ENCODE data around the gene KIF6. TPM values are rescaled to one million over a fixed set of nuclear protein-coding genes. Genes with fewer than 3 reads are reported as not detected.

The KIF6 gene
- total RNA-seq, 1 donor, result 0.27 TPM

DNA sequence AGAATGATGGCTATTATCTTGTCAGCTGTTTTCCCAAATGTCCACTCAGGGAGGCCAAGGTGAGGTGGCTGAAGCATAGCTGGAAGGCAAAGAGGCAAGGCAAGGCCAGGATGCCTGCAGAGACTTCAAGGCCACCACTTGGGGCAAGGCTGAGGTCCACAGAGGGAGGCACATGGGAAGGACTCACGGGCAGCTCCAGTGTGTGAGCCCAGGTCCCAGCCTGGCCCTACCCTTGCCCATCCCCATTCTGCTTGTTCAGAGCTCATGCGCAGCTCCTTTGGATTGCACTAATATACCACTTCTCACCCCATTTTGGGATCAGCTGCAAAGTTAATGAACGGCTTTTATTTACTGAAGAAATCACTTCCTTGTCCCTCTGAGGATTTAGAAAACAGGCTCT lies 291.6 kb downstream of the KIF6 start:
- no peak overlapping the region for H3K4me3 ChIP-seq (ENCODE audit: low read depth, low read length)
- TF ChIP-seq, protein P1, sequence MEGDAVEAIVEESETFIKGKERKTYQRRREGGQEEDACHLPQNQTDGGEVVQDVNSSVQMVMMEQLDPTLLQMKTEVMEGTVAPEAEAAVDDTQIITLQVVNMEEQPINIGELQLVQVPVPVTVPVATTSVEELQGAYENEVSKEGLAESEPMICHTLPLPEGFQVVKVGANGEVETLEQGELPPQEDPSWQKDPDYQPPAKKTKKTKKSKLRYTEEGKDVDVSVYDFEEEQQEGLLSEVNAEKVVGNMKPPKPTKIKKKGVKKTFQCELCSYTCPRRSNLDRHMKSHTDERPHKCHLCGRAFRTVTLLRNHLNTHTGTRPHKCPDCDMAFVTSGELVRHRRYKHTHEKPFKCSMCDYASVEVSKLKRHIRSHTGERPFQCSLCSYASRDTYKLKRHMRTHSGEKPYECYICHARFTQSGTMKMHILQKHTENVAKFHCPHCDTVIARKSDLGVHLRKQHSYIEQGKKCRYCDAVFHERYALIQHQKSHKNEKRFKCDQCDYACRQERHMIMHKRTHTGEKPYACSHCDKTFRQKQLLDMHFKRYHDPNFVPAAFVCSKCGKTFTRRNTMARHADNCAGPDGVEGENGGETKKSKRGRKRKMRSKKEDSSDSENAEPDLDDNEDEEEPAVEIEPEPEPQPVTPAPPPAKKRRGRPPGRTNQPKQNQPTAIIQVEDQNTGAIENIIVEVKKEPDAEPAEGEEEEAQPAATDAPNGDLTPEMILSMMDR (IDR thresholded peaks at IDR 0.05; ENCODE audit: insufficient read depth, low read length), result no peak
- DNase-seq (ENCODE audit: low read depth), result no peak

DNA sequence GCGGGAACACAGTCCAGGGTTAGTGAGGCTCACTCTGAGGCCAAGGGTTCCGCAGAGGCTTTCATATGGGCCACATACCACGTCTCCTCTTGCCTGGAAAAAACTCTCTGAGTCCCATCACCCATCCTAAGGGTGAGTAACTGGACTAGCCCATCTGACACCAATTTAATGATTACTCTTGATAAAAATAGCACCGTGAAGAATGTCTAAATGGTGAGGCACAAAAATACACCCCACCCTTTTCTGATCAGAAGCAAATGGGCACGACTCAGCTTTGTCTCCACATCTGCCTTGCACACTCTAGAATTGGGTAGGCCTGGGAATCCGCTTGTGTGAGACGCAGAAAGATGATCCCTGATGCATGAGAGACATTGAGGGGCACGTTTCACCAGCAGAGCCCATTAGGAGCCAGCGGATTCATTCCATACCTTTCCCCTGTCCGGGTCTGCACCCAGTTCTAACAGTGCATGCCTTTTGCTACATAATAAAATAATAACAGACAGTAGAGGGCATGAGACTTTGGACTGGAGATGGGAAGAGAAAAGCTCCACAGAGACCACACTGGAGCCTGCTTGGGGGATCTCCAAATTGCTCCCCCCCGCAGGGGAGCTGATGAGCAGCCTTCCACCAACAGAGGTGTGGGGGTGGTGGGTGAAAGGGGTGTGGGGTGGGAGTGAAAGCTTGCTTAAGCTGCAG lies 292.7 kb downstream of the KIF6 start:
- no peak for DNase-seq (ENCODE audit: low read depth)
- TF ChIP-seq, protein P1 (IDR thresholded peaks at IDR 0.05; ENCODE audit: insufficient read depth, low read length), result no peak

DNA sequence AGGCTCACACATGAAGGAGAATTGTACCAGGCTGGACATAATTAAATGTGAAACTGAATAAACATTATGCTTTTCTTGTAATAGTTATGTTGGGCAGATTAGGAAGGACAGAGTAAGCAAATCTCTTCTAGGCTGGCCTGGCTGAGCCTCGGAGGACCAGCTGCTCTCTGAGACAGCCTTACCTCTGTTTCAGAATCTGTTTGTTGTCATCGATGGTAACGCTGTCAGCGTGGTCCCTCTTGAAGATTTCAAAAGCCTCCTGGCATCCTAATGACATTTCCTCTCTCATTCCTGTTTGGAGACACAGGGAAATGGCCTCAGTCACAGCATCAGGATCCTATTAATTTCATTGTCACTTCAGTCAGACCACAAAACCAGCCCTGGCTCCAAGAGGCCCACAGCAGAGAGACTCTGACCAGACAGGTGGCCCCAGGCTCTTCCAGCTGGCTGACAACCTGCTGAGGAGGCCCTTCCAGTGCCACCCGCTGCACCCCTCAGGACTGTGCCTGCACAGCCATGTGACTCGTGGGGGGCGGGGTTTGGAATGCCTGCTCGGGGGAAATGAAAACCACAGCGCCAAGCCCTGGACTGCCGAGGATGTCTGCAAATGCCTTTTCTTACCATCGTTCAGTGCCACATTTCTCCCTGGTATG lies 294.2 kb downstream of the KIF6 start:
- H3K4me3 ChIP-seq (ENCODE audit: low read depth, low read length), result no peak overlapping the region
- TF ChIP-seq, protein P1 (IDR thresholded peaks at IDR 0.05; ENCODE audit: insufficient read depth, low read length), result no peak
- DNase-seq (ENCODE audit: low read depth), result no peak

More for the DNA sequence above, 292.7 kb downstream of the KIF6 start:
- no peak overlapping the region for H3K4me3 ChIP-seq (ENCODE audit: low read depth, low read length)

DNA sequence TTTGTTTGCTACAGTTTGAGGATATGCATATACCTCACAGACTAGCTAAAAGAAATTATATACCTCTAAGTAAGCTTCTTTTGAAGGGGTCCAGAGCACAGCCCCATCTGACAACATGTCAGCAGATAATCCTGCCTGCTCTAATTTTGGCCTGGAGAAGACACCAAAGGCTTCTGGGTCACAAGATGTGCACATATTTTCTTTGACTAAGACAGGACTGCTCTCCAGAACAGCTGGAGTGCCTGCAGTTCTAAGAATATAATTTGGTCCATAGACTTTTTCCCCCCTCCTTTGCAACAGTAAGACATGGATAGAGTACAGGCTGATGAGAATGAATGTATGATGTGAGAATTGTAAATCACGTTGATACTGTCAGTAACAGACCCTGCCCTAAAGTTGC lies 294.8 kb downstream of the KIF6 start:
- TF ChIP-seq, protein P1 (IDR thresholded peaks at IDR 0.05; ENCODE audit: insufficient read depth, low read length), result no peak
- H3K4me3 ChIP-seq (ENCODE audit: low read depth, low read length), result no peak overlapping the region
- DNase-seq (ENCODE audit: low read depth), result no peak

DNA sequence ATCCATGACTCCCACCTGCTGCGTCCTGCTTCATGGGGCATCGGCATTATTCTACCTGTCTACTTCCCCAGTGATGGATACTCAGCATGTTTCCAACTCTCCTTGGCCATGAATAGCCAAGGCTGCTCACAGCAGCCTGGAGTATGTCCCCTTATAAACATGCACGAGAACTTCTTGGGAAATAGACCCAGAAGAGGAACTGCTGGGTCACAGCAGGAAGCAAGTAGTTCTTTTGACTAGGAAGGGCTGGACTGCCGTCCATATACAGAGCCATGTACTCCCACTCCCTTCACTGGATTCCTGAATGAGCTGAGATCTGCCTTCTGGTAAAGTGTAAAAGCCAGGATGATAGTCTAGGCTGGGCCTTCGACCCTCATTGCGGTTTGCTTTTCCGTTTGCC lies 296.4 kb downstream of the KIF6 start:
- DNase-seq (ENCODE audit: low read depth), result no peak
- TF ChIP-seq, protein P1 (IDR thresholded peaks at IDR 0.05; ENCODE audit: insufficient read depth, low read length), result no peak
- H3K4me3 ChIP-seq (ENCODE audit: low read depth, low read length), result no peak overlapping the region

DNA sequence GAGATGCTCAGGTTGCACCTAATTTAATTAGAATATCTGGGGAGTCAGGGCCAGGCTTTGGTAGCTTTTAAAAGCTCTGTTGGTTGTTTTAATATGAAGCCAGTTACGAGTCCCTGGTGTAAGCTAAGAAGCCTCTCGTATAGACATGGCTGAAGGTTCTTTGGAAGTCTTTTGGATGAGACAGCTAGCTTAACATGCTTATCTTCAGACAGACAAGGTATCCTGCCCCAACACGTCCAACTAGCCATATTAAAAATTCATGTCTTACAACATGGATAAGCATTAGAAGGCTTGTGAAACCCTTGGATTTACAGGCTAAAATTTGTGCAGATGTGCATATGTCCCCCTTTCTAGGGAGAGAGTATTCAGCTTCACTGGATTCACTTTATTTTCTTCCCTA lies 297.1 kb downstream of the KIF6 start:
- no peak for DNase-seq (ENCODE audit: low read depth)
- H3K4me3 ChIP-seq (ENCODE audit: low read depth, low read length), result no peak overlapping the region

More for the DNA sequence above, 297.1 kb downstream of the KIF6 start:
- TF ChIP-seq, protein P1 (IDR thresholded peaks at IDR 0.05; ENCODE audit: insufficient read depth, low read length), result no peak

Data from fibroblast of the aortic adventitia (primary cell).